Measurements from ENCODE around the gene KRTAP10-5.

KRTAP10-5 gene

GRCh38 chr21:44548381-44548780 lies 32.0 kb downstream of the KRTAP10-5 start:
- DNase-seq, result no peak

- DNase-seq, result no peak
These were observed 32.6 kb downstream of the KRTAP10-5 start for GRCh38 chr21:44547656-44548331.

- DNase-seq, result no peak
These were observed 35.8 kb downstream of the KRTAP10-5 start for GRCh38 chr21:44544566-44544965.

- no peak for DNase-seq
These were observed 37.7 kb downstream of the KRTAP10-5 start for GRCh38 chr21:44542716-44543115.

- DNase-seq, result no peak
These were observed 39.6 kb downstream of the KRTAP10-5 start for GRCh38 chr21:44540741-44541288.

GRCh38 chr21:44539991-44540666 lies 40.3 kb downstream of the KRTAP10-5 start, which contains the start of gene KRTAP10-1:
Gene KRTAP10-1, minus strand, starts transcription at chr21:44540195. Its CDS starts 45 bp downstream, at chr21:44540150.
- no peak for DNase-seq

- DNase-seq, result no peak
These were observed 41.4 kb downstream of the KRTAP10-5 start for GRCh38 chr21:44539046-44539445.

GRCh38 chr21:44537930-44538911 lies 42.2 kb downstream of the KRTAP10-5 start:
- DNase-seq, result no peak

GRCh38 chr21:44535963-44536362 lies 44.4 kb downstream of the KRTAP10-5 start:
- no peak for DNase-seq

- DNase-seq, result no peak
These were observed 45.7 kb downstream of the KRTAP10-5 start for GRCh38 chr21:44534688-44535087.

- no peak for DNase-seq
These were observed 46.3 kb downstream of the KRTAP10-5 start for GRCh38 chr21:44533891-44534627.

- DNase-seq, result no peak
These were observed 47.1 kb downstream of the KRTAP10-5 start for GRCh38 chr21:44533121-44533890.

GRCh38 chr21:44532712-44533111 lies 47.7 kb downstream of the KRTAP10-5 start:
- no peak for DNase-seq

GRCh38 chr21:44531606-44532564 lies 48.5 kb downstream of the KRTAP10-5 start:
- DNase-seq, result no peak

GRCh38 chr21:44530903-44531605 lies 49.4 kb downstream of the KRTAP10-5 start:
- DNase-seq, result no peak

GRCh38 chr21:44530221-44530902 lies 50.0 kb downstream of the KRTAP10-5 start:
- DNase-seq, result no peak

GRCh38 chr21:44529503-44530125 lies 50.8 kb downstream of the KRTAP10-5 start:
- no peak for DNase-seq

Measured in left hindlimb (tissue), 1 donor.